A673 (cell line): Measurements from ENCODE around the gene HIVEP1. TPM values are rescaled to one million over a fixed set of nuclear protein-coding genes. Genes with fewer than 3 reads are reported as not detected.

Source experiments
- BruUV-seq: library from RNA; stranded (reverse); fragments of 400-500 nt; replicated peaks from 2 replicates; lab custom pipeline; 2021; lab: Mats Ljungman, UMichigan
- CTCF ChIA-PET: fragments of 300-600 bp; sonication (Branson Sonifier 250); formaldehyde crosslinking; loops from one replicate; lab custom pipeline; 2022; ENCODE audit warnings: antibody characterized with exemption; lab: Charles Lee
- POLR2A ChIA-PET: fragments of 300-600 bp; sonication (Branson Sonifier 250); formaldehyde crosslinking; loops from one replicate; lab custom pipeline; 2022; ENCODE audit warnings: antibody characterized with exemption; ENCODE audit not compliant: low non-redundant PET; lab: Charles Lee
- DNase-seq: peaks from one replicate; pipeline ENCODE4 v3.0.0-alpha.2; 2015; ENCODE audit warnings: low spot score
- H3K27ac ChIP-seq: fragments of 200-600 bp; sonication (generic); 2 replicates; pipeline ENCODE4 v1.5.1; 2016; ENCODE audit warnings: mixed run types, low read depth, mild to moderate bottlenecking, mixed read lengths, antibody characterized with exemption, low read length; ENCODE audit not compliant: poor library complexity, severe bottlenecking
- H3K27me3 ChIP-seq: fragments of 200-600 bp; sonication (generic); replicated peaks from 2 replicates; pipeline ENCODE4 v1.6.1; 2017; ENCODE audit warnings: mixed run types, low read depth, mild to moderate bottlenecking, mixed read lengths, antibody characterized with exemption, low read length; ENCODE audit not compliant: insufficient read depth, poor library complexity
- H3K36me3 ChIP-seq: fragments of 200-600 bp; sonication (generic); 2 replicates; pipeline ENCODE4 v1.6.1; 2016; ENCODE audit warnings: mixed run types, mild to moderate bottlenecking, mixed read lengths, antibody characterized with exemption, low read length; ENCODE audit not compliant: insufficient read depth, poor library complexity, severe bottlenecking
- H3K4me1 ChIP-seq: fragments of 200-600 bp; sonication (generic); 2 replicates; pipeline ENCODE4 v1.6.1; 2017; ENCODE audit warnings: mixed run types, mild to moderate bottlenecking, mixed read lengths, antibody characterized with exemption, low read length; ENCODE audit not compliant: insufficient read depth, poor library complexity, severe bottlenecking
- H3K4me3 ChIP-seq: fragments of 200-600 bp; sonication (generic); 2 replicates; pipeline ENCODE4 v1.5.1; 2016; ENCODE audit warnings: low read depth, mixed run types, mild to moderate bottlenecking, mixed read lengths, low read length; ENCODE audit not compliant: poor library complexity, severe bottlenecking
- H3K9me3 ChIP-seq: fragments of 200-600 bp; sonication (generic); 2 replicates; pipeline ENCODE4 v1.6.1; 2016; ENCODE audit warnings: mixed run types, low read depth, mild to moderate bottlenecking, mixed read lengths, antibody characterized with exemption, low read length; ENCODE audit not compliant: poor library complexity, severe bottlenecking
- EZH2 ChIP-seq: fragments of 200-600 bp; sonication (generic); IDR thresholded peaks from 2 replicates; pipeline ENCODE4 v1.6.1; 2017; ENCODE audit warnings: borderline replicate concordance, low read depth, mild to moderate bottlenecking, mixed read lengths, antibody characterized with exemption, low read length; ENCODE audit not compliant: poor library complexity, severe bottlenecking
- intact Hi-C: fragments of 100-400 bp; cut with micrococcal nuclease; formaldehyde crosslinking; loops from one replicate; pipeline ENCODE4 v1.10.0; 2022; ENCODE audit not compliant: unreplicated experiment
- total RNA-seq: library from RNA; stranded (reverse); gene quantifications from 2 replicates; pipeline ENCODE4 v1.2.3, GENCODE V29; 2021
- TF ChIP-seq, protein P1 (sequence below): fragments of 300-800, 200-600 bp; sonication (generic); conservative IDR thresholded peaks from 2 replicates; pipeline ENCODE4 v1.5.1; 2017; ENCODE audit warnings: low read depth, mild to moderate bottlenecking, antibody characterized with exemption, low read length, moderate library complexity, mixed read lengths

The HIVEP1 gene
- total RNA-seq, 1 experiment from 2014 or later: 21.5 TPM

DNA sequence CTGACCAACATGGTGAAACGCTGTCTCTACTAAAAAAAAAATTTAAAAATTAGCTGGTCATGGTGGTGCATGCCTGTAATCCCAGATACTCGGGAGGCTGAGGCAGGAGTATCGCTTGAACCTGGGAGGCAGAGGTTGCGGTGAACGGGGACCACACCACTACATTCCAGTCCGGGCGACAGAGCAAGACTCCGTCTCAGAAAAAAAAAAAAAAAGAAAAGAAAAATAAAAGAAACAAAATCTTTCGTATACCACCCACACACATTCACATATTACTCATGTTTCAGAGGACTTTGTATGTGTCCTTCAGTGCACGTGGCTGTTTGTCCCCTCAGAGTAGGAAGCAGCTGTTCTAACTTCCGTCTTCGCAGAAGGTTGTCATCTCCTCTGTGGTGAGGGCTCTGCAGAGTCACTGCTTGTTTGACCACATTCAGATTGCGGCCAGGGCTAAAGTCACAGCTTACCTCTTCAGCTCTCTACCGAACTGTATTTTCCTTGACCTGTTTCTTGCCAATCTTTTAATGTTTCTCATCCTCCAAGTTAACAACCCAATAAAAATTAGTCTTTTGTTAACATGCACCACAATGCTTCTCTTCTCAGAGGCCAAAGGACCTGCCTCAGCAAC lies 36.6 kb upstream of the HIVEP1 start:
- no peak overlapping the region for H3K4me3 ChIP-seq
- DNase-seq: no peak
- no peaks in the 10 kb centered on the region for H3K27me3 ChIP-seq
- no peak overlapping the region for H3K27ac ChIP-seq
- no peaks in the 10 kb centered on the region for H3K36me3 ChIP-seq
- no TSS peak for BruUV-seq
- POLR2A ChIA-PET: no interaction called here
- no peaks in the 10 kb centered on the region for H3K4me1 ChIP-seq
- TF ChIP-seq, protein P1, sequence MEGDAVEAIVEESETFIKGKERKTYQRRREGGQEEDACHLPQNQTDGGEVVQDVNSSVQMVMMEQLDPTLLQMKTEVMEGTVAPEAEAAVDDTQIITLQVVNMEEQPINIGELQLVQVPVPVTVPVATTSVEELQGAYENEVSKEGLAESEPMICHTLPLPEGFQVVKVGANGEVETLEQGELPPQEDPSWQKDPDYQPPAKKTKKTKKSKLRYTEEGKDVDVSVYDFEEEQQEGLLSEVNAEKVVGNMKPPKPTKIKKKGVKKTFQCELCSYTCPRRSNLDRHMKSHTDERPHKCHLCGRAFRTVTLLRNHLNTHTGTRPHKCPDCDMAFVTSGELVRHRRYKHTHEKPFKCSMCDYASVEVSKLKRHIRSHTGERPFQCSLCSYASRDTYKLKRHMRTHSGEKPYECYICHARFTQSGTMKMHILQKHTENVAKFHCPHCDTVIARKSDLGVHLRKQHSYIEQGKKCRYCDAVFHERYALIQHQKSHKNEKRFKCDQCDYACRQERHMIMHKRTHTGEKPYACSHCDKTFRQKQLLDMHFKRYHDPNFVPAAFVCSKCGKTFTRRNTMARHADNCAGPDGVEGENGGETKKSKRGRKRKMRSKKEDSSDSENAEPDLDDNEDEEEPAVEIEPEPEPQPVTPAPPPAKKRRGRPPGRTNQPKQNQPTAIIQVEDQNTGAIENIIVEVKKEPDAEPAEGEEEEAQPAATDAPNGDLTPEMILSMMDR: no peak
- TF ChIP-seq EZH2: no peak
- CTCF ChIA-PET: interaction anchor here (0.7 kb wide), 1 partner anchor 259 kb away, joined by 4 read pairs; no protein-coding TSS in a partner anchor
- intact Hi-C loops: no loop called here
- no peaks in the 10 kb centered on the region for H3K9me3 ChIP-seq

DNA sequence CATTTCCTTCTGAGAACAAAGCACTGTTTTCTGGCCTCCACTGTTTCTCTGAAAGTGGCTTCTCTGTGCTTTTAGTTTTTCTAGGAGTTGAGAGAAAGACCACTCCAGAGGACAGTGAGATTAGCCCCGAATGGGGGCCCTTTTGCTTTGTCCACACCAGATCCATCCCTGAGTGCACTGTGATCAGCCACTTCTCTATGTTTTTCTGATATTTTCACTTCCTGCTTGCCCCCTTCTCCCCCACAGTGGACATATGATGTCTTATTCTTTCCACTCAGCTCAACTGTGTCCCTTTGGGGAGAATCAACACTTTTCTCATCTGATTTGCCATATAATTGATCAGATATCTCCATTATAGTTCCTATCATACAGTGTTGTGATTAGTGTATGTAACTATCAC lies 35.6 kb upstream of the HIVEP1 start:
- no peak for DNase-seq
- BruUV-seq: no TSS peak
- Histone ChIP-seq H3K27ac (no peak overlapping the region), H3K4me1 (no peaks in the 10 kb centered on the region), H3K36me3 (no peaks in the 10 kb centered on the region), H3K27me3 (no peaks in the 10 kb centered on the region), H3K4me3 (no peak overlapping the region), H3K9me3 (no peaks in the 10 kb centered on the region)
- CTCF ChIA-PET: no interaction called here
- intact Hi-C loops: no loop called here
- POLR2A ChIA-PET: no interaction called here
- TF ChIP-seq, protein P1: no peak
- no peak for TF ChIP-seq EZH2

DNA sequence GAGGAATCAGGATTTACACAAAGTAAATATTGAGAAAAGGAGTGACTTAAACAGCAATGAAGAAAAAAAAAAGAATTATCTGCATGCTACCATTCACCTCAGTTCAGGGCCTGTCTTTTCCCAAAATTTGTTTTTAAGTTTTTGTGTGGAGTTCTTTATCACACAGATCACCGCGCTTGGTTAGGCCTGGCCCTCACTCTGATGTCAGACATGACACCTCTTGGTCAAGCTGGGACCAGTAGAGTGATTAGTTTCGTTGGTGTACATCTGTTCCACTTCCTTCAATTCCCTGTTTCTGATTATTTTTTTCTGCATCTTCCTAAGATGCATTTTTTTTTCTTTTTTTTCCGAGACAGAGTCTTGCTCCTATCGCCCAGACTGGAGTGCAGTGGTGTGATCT lies 34.9 kb upstream of the HIVEP1 start:
- Histone ChIP-seq H3K27ac (no peak overlapping the region), H3K4me3 (no peak overlapping the region), H3K36me3 (no peaks in the 10 kb centered on the region), H3K4me1 (no peaks in the 10 kb centered on the region), H3K9me3 (no peaks in the 10 kb centered on the region), H3K27me3 (peaks cover 1% of the 10 kb centered on the region)
- CTCF ChIA-PET: no interaction called here
- no TSS peak for BruUV-seq
- DNase-seq: no peak
- POLR2A ChIA-PET: no interaction called here
- intact Hi-C loops: no loop called here
- no peak for TF ChIP-seq EZH2
- TF ChIP-seq, protein P1: no peak
